Measurements from ENCODE around the gene TSPOAP1.

DNA sequence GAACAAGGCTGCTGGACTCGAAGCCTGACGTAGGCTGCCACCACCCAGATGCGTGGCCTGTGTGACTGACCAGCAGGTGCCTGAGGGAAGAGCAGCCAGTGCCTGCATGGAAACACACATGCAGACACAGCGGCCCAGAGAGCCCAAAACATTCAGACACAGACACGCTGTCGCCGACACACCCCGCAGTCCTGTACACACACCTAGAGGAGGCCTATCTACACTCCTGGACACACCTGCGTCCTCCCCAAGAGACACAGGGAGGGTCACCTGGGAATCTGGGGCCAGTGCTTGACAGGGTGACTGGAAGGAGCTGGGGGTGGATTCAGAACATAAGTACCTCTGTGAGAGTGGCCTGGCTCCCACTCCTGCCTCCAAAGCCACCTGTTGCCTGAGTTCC, 6.1 kb upstream of the TSPOAP1 start:
- TF ChIP-seq POLR2A (IDR thresholded peaks at IDR 0.05): no peak
- no peak for TF ChIP-seq CTCF (IDR thresholded peaks at IDR 0.05)
- TF ChIP-seq EP300 (IDR thresholded peaks at IDR 0.05): no peak
